HG03457 (cell line): ENCODE data around the gene GLT6D1.
"Not testable (repeated sequence)": the region's sequence is repeated elsewhere in the genome, so short reads cannot be mapped to it uniquely, and the experiment has no call there.

Experiments used
- ATAC-seq: cut with Tn5 transposase; IDR thresholded peaks from one replicate; pipeline ENCODE4 v1.9.1; 2021; ENCODE audit warnings: moderate number of reproducible peaks; ENCODE audit not compliant: unreplicated experiment

Gene GLT6D1

GRCh38 chr9:135639196-135639595, at the start of gene GLT6D1:
GLT6D1 (minus strand) TSS chr9:135639540; CDS start chr9:135639187, 353 bp downstream.
- ATAC-seq, result no peak

GRCh38 chr9:135689011-135689410, 49.7 kb upstream of the GLT6D1 start:
- ATAC-seq, result no peak

- ATAC-seq, result no peak
These were observed 47.9 kb upstream of the GLT6D1 start for GRCh38 chr9:135687216-135687615.

- ATAC-seq, result no peak
These were observed 45.4 kb upstream of the GLT6D1 start for GRCh38 chr9:135684691-135685090.

GRCh38 chr9:135683401-135684034, 44.2 kb upstream of the GLT6D1 start:
- ATAC-seq, result no peak

GRCh38 chr9:135681161-135681560, 41.8 kb upstream of the GLT6D1 start:
- ATAC-seq, result no peak

- ATAC-seq, result no peak
These were observed 40.7 kb upstream of the GLT6D1 start for GRCh38 chr9:135680056-135680455.

GRCh38 chr9:135678236-135679017, 39.1 kb upstream of the GLT6D1 start:
- no peak for ATAC-seq

GRCh38 chr9:135677641-135678168, 38.4 kb upstream of the GLT6D1 start:
- ATAC-seq, result no peak

GRCh38 chr9:135676891-135677290, 37.6 kb upstream of the GLT6D1 start:
- ATAC-seq, result no peak

GRCh38 chr9:135674977-135675376, 35.6 kb upstream of the GLT6D1 start:
- no peak for ATAC-seq

- ATAC-seq, result no peak
These were observed 34.6 kb upstream of the GLT6D1 start for GRCh38 chr9:135673941-135674340.

GRCh38 chr9:135672786-135673185, 33.4 kb upstream of the GLT6D1 start:
- not testable (repeated sequence) for ATAC-seq

GRCh38 chr9:135671591-135672041, 32.3 kb upstream of the GLT6D1 start:
- no peak for ATAC-seq

GRCh38 chr9:135670721-135671590, 31.6 kb upstream of the GLT6D1 start:
- ATAC-seq, result no peak

GRCh38 chr9:135669616-135670285, 30.4 kb upstream of the GLT6D1 start:
- ATAC-seq, result no peak

- ATAC-seq, result not testable (repeated sequence)
These were observed 29.7 kb upstream of the GLT6D1 start for GRCh38 chr9:135669018-135669417.

GRCh38 chr9:135667463-135668001, 28.2 kb upstream of the GLT6D1 start:
- no peak for ATAC-seq

- ATAC-seq, result no peak
These were observed 27.5 kb upstream of the GLT6D1 start for GRCh38 chr9:135666534-135667462.
